Measurements from ENCODE around the gene PSMD13.

Gene PSMD13

DNA sequence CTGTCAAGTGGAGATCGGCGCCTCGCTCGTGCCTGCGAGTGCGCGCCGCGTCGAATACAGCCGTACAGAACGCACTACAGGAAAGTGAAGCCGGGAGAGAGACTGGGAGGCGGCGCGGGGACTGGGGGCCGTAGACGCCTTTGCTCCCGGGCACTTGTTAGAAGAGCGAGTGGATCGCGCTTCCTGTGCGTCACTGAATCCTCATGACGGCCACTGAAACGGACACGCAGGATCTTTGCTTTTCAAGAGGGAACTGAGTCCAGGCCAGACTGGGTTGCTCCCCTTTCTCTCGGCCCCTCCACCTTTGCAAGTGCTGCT, 29.0 kb upstream of the PSMD13 start:
- Histone ChIP-seq H3K4me1 (ENCODE audit: control insufficient read depth in 1 of 2, insufficient read depth in 1 of 2, low read depth in 1 of 2, low read length in 1 of 2) (peaks cover 36 to 43% of the 10 kb centered on the region in 2 experiments), H3K27ac (peak overlapping the region; percentile 99), H3K36me3 (peaks cover 62% of the 10 kb centered on the region), H3K9me3 (no peaks in the 10 kb centered on the region), H3K4me3 (ENCODE audit: low read depth in 1 of 2, low read length in 1 of 2) (peak overlapping the region; percentile 95 to 97), H3K27me3 (no peaks in the 10 kb centered on the region)
- TF ChIP-seq CTCF (IDR thresholded peaks at IDR 0.05) = no peak

DNA sequence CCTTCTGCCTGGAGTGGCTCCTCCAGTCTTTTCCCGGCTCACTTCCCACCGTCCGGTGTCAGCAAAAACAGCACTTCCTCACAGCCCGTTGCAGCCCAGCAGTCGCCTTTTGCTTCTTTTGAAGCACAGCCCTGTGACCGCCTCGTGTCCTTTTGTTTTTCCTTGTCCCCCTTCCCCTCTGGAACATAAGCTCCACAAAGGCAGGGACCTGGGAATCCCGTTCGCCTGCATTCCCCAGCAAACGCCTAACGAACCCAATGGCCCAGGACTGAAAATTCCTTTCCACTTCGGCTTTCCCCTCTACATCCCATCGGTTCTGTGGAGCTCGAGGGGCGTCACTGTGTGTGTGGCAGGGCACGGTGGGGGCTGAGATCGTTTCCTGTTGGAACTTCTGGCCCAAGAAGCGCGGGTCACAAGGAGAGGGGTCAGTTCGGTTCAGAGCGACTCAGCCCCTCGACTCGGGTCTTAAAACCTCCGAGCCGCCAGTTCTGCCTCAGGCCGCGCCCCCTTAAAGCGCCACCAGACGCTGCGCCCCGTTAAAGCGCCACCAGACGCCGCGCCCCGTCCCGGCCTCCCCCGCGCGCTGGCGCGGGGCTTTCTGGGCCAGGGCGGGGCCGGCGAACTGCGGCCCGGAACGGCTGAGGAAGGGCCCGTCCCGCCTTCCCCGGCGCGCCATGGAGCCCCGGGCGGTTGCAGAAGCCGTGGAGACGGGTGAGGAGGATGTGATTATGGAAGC, 28.4 kb upstream of the PSMD13 start:
- no peaks in the 10 kb centered on the region for H3K9me3 ChIP-seq
- peaks cover 66% of the 10 kb centered on the region for H3K36me3 ChIP-seq
- TF ChIP-seq CTCF (IDR thresholded peaks at IDR 0.05) = peak; percentile 22
- H3K4me3 ChIP-seq (ENCODE audit: low read depth in 1 of 2, low read length in 1 of 2) = peak overlapping the region; percentile 95 to 97
- peak overlapping the region; percentile 99 for H3K27ac ChIP-seq
- H3K4me1 ChIP-seq (ENCODE audit: control insufficient read depth in 1 of 2, insufficient read depth in 1 of 2, low read depth in 1 of 2, low read length in 1 of 2) = peaks cover 34 to 42% of the 10 kb centered on the region in 2 experiments
- no peaks in the 10 kb centered on the region for H3K27me3 ChIP-seq

GRCh38 chr11:208917-209260, 27.9 kb upstream of the PSMD13 start:
- Histone ChIP-seq H3K27ac (peak overlapping the region; percentile 99), H3K4me3 (ENCODE audit: low read depth in 1 of 2, low read length in 1 of 2) (peak overlapping the region; percentile 95 to 97), H3K9me3 (no peaks in the 10 kb centered on the region), H3K27me3 (no peaks in the 10 kb centered on the region), H3K36me3 (peaks cover 65% of the 10 kb centered on the region), H3K4me1 (ENCODE audit: control insufficient read depth in 1 of 2, insufficient read depth in 1 of 2, low read depth in 1 of 2, low read length in 1 of 2) (peaks cover 34 to 42% of the 10 kb centered on the region in 2 experiments)
- no peak for TF ChIP-seq CTCF (IDR thresholded peaks at IDR 0.05)

DNA sequence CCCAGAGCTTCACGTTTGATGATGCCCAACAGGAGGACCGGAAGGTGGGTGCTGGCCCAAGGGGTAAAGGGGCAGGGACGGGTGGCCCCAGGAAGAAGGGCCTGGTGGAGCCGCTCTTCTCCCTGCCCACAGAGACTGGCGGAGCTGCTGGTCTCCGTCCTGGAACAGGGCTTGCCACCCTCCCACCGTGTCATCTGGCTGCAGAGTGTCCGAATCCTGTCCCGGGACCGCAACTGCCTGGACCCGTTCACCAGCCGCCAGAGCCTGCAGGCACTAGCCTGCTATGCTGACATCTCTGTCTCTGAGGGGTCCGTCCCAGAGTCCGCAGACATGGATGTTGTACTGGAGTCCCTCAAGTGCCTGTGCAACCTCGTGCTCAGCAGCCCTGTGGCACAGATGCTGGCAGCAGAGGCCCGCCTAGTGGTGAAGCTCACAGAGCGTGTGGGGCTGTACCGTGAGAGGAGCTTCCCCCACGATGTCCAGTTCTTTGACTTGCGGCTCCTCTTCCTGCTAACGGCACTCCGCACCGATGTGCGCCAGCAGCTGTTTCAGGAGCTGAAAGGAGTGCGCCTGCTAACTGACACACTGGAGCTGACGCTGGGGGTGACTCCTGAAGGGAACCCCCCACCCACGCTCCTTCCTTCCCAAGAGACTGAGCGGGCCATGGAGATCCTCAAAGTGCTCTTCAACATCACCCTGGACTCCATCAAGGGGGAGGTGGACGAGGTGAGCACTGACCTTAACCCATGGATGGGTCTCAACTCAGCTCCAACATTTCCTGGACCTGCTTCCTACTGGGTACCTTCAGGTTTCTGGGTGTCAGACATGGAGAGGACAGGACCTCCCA, 27.3 kb upstream of the PSMD13 start:
- H3K4me3 ChIP-seq (ENCODE audit: low read depth in 1 of 2, low read length in 1 of 2) = peak overlapping the region; percentile 95 to 97
- no peaks in the 10 kb centered on the region for H3K9me3 ChIP-seq
- TF ChIP-seq CTCF (IDR thresholded peaks at IDR 0.05) = no peak
- peak overlapping the region; percentile 99 for H3K27ac ChIP-seq
- peaks cover 34 to 42% of the 10 kb centered on the region in 2 experiments for H3K4me1 ChIP-seq (ENCODE audit: control insufficient read depth in 1 of 2, insufficient read depth in 1 of 2, low read depth in 1 of 2, low read length in 1 of 2)
- peaks cover 65% of the 10 kb centered on the region for H3K36me3 ChIP-seq
- no peaks in the 10 kb centered on the region for H3K27me3 ChIP-seq

GRCh38 chr11:210122-210802, 26.5 kb upstream of the PSMD13 start:
- no peak for TF ChIP-seq CTCF (IDR thresholded peaks at IDR 0.05)
- Histone ChIP-seq H3K4me3 (ENCODE audit: low read depth in 1 of 2, low read length in 1 of 2) (peak overlapping the region in 1 of 2 experiments; percentile 97), H3K27me3 (no peaks in the 10 kb centered on the region), H3K36me3 (peaks cover 65% of the 10 kb centered on the region), H3K4me1 (ENCODE audit: control insufficient read depth in 1 of 2, insufficient read depth in 1 of 2, low read depth in 1 of 2, low read length in 1 of 2) (peaks cover 33 to 40% of the 10 kb centered on the region in 2 experiments), H3K27ac (peak overlapping the region; percentile 99), H3K9me3 (no peaks in the 10 kb centered on the region)
